NCI-H510A treated with DMSO at 0.1 percent for 48 hours (cell line): ENCODE results near the gene STYK1.
"Not testable (repeated sequence)": the region's sequence is repeated elsewhere in the genome, so short reads cannot be mapped to it uniquely, and the experiment has no call there.

Experiments used
- DNase-seq: peaks from one replicate; lab custom pipeline; 2025; lab: John Stamatoyannopoulos, UW

STYK1 gene

DNA sequence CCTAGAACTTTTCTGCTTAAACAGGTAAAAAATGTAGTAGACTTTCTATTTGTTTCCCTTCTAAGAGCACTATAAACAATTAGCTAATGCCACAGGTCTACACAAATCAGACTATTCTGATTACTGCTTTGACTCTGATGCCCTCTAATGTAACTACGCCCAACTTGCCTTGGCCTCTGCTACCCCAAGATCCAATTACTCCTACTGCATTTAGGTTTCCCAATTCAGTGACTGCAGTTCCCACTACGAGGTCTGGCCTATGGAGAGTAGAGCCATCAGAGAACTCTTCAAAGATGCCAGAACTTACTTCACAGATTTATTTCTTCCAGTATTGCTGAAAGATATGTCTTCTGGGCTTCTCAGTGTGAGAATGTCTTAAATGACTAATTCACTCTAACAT lies 15.3 kb upstream of the STYK1 start:
- DNase-seq: no peak

GRCh38 chr12:10688042-10688441 lies 14.2 kb upstream of the STYK1 start:
- no peak for DNase-seq

DNA sequence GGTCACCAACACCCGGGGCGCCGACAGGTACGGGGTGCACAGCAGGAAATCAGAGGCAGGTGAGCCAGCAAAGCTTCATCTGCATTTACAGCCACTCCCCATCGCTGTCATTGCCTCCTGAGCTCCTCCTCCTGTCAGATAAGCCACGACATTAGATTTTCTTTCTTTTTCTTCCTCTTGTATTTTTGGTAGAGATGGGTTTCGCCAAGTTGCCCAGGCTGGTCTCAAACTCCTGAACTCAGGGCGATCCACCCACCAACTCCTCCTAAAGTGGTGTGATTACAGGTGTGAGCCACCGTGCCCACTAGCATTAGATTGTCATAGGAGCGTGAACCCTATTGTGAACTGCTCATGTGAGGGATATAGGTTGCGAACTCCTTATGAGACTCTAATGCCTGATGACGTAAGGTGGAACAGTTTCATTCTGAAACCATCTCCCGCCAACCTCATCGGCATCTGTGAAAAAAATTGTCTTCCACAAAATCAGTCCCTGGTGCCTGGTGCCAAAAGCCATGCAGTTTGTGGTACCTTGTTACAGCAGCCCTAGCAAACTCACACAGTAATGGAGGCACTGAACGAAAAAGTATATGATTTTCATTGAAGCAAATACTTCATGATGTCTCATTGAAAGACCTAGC lies 1.5 kb downstream of the STYK1 start:
- no peak for DNase-seq

GRCh38 chr12:10669533-10669932 lies 4.3 kb downstream of the STYK1 start:
- no peak for DNase-seq

DNA sequence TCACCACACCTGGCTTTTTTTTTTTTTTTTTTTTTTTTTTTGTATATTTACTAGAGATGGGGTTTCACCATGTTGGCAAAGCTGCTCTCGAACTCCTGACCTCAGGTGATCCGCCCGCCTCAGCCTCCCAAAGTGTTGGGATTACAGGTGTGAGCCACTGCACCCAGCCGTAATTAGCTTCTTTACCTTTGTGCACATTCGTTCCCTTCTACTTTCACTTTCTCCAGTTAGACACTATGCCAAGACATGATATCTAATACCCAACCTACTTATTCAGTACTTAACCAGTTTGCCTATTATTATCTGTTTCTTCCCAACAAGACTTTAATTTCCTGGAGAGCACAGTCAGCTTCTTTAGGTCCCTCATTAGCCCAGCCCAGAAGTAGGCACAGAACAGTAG lies 5.3 kb downstream of the STYK1 start:
- DNase-seq: no peak

DNA sequence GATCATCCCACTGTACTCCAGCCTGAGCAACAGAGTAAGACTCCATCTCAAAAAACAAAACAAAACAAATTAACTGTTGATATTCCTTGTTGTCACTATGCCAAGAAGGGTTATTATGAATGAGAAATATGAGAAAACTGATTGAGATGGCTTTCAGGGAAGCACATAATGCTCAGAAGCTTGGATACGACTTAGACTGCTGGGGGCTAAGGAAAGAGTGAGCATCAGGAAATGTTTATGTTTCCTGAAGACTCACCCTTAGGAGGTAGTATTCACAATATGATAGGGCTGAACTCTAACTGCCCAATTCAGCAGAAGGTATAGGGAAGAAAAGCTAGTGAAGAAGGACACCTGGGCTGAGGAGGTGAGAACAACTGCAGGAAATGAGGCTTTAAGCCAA lies 6.3 kb downstream of the STYK1 start:
- no peak for DNase-seq

DNA sequence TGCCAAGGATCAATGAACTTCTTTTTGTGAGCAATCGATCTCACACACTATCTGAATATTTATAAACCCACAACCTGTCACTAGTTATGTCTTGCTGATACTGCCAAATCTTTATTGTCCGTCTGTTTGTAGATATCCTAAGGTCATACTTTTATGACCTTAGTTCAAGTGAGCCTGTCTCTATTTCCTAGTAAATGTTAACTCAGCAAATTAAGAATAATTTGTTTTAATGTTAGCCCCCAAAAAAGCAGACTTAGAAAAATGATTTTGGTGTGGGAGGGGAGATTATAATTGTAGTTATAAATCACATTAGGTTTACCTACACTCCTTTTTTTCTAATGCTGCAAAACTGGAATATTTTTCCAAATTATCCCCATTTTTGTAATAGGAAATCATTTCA lies 9.4 kb downstream of the STYK1 start:
- no peak for DNase-seq

DNA sequence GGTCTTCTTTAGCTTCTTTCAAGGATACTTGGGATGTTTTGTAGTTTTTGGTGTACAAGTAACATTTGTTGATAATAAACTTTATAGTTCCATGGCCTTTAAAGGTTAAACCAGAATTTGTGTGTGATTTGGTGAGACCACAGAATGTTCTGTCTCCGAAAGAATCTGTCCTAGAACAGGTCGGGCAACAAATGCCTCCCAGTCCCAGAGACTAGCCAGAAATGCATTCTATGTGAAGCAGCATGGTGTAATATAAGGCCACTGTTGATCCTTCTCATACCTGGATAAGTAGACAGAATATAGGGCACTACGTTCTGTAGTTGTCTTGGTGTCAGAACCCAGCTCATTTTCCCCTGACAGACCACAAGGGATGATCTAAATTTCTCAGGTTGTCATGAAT lies 10.0 kb downstream of the STYK1 start:
- DNase-seq: no peak

DNA sequence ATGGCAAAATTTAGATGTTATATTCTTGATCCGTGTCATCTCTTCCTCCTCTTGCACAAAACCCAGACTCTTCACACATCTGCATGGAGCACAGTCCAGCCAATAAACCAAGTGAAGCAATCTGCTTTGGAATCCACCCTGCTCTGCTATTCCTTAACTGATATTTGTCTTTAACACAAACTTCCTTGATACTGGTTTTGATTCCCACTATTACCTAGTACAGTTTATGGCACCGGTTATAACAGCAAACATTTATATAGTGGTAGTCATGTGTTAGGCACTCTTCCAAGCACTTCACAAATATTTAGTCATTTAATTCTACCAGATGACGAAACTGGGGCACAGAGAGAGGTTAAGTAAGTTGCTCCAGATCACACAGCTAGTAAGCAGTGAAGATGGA lies 12.5 kb downstream of the STYK1 start:
- no peak for DNase-seq

DNA sequence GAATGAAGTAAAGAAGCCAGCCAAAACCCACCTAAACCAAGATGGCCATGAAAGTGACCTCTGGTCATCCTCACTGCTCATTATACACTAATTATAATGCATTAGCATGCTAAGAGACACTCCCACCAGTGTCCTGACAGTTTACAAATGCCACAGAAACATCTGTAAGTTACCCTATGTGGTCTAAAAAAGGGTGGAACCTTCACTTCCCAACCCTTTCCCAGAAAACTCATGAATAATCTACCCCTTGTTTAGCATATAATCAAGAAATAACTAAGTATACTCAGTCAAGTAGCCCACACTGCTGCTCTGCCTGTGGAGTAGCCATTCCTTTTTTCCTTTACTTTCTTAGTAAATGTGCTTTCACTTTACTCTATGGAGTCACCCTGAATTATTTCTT lies 19.8 kb downstream of the STYK1 start:
- DNase-seq: no peak

DNA sequence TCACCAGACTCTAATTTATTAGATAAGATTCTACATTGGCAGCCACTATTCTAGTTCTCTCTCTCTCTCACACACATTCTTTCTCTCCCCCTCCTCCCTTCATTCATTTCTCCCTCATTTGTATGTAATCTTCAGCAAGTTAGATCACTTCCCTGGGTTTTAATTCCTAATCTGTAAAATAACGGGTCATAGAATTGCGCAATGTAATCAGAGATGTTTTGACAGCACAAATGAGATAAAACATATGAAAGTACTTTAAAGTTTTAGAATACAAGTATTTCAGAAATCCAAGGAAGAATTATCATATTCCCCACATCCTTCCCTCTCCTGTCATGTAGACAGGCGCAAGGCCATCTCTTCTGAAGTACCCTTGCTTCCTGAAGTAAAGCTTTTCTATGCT lies 21.7 kb downstream of the STYK1 start:
- DNase-seq: no peak

GRCh38 chr12:10646576-10646975 lies 27.3 kb downstream of the STYK1 start:
- DNase-seq: not testable (repeated sequence)

GRCh38 chr12:10645910-10646309 lies 27.9 kb downstream of the STYK1 start:
- no peak for DNase-seq

GRCh38 chr12:10641735-10642500 lies 31.9 kb downstream of the STYK1 start:
- DNase-seq: no peak

DNA sequence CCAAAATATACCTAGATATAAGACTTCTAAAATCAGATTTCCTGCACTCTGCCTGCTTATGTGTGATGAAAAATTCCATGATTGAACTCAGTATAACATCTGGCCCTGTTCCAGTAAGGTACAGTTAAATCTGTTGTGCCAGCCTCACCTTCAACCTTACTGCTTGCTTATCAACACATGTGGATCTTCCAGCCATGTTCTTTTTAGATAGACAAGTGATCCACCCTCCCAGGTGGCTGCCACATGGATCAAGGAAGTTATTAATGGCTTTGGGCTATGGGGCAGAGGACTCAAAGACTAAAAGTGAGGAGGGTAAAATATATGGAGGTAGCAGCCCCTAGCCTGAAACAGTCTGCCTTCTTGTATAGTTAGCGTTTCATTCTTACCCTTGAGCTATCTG lies 35.1 kb downstream of the STYK1 start:
- no peak for DNase-seq

DNA sequence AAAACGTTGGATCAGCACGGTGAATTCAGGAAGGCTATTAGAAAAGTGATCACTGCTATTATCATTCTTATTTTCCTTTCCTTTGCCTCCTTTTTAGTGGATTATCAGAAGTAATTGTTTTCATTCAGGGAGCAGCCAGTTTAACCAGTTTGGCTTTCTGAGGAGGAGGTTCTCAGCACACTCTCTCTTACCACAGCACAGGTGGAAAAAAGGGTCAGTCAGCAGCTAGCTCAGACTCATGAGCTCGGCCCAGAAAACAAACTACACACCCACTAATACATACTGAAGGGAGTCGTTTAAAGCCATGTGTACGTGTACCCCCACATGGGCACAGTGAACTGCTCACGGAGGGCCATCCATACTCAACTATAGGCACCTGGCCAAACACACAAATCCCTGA lies 37.2 kb downstream of the STYK1 start:
- no peak for DNase-seq

DNA sequence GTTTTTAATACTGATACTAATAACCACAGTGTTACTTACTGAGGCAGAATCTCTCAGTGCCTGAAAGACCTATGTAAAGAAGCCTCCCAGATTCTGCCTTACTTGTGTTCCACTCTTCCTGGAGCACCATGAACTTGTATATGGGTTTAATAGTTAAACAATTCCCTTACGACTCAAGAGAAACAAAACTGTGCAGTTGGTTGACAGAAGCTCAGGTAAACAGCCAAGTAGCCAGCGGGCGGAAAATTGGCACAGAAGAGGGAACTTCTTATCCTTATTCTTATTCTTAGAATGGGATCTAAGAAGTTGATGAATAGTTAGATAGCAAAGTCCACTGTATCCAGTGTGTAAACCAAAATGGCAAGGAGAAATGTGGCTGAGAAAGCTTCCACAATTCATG lies 37.7 kb downstream of the STYK1 start:
- DNase-seq: no peak

DNA sequence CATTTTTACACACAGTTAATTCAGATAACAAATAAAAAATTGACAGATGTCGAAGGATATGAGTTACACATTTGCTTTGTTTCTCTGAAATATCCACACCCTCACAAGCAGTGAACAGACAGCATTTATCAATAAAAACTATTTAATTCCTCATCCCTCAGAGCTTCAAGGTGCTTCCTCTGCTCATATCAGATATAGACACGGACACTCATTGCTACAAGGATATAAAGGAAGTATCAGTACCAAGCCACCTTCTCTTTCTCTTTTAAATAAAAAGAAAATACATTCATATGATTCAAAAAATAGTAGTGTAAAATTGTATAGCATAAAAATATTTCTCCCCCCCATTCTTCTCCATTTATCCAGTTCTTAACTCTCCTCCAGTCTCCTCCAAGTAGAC lies 38.5 kb downstream of the STYK1 start:
- no peak for DNase-seq

DNA sequence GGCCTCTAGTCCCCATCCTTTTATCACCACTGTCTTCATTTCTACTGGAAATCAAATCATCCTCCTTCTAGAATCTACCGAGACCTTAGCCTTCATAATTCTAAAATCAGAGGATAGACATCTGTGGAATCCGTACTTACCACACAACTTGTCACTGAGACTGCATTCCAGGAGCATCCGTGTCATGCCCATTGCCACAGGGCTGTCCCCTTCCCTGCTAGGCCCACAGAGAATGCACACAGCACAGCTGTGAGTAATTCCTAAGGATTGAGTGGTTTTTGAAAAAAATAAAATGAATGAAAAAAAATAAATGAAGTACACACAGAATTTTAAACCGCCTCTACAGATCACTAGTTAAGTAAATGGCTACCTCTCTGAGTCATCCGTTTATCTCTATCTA lies 39.4 kb downstream of the STYK1 start:
- no peak for DNase-seq

GRCh38 chr12:10633541-10633940 lies 40.3 kb downstream of the STYK1 start:
- no peak for DNase-seq

- no peak for DNase-seq
Observed at GRCh38 chr12:10632226-10632625, 41.6 kb downstream of the STYK1 start.

- no peak for DNase-seq
Observed at GRCh38 chr12:10624605-10625004, 49.2 kb downstream of the STYK1 start.

DNA sequence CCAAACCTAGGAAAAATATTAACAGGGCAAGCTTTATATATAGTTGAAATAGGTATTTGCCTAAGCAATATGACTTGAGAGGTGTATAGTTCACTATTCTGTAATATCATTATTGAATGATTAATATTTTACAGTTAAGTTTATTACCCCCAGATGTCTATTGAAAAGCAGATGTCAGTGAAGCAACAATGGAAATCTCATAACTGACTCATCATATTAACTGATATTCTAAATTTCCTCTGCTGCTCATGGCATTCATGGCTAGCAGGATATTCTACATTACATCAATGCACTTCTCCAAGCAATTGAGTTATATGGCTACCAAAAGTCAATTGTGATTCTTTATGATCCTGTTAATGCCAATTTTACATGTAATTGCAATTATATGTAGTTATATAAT lies 50.7 kb downstream of the STYK1 start:
- no peak for DNase-seq

GRCh38 chr12:10621278-10621677 lies 52.6 kb downstream of the STYK1 start:
- no peak for DNase-seq
